ENCODE data around the gene PRPS2.
A peak's percentile ranks its signal among the peaks of the same experiment; 100 is the strongest.

- peak; percentile 34 for TF ChIP-seq CTCF (IDR thresholded peaks at IDR 0.05; ENCODE audit: borderline replicate concordance, extremely low read depth, low read length, poor library complexity, severe bottlenecking)
- no peak for TF ChIP-seq EZH2 (IDR thresholded peaks at IDR 0.05; ENCODE audit: borderline replicate concordance, low read depth, low read length, severe bottlenecking)
Measured at GRCh38 chrX:12814420-12814819, 23.2 kb downstream of the PRPS2 start.

All from DND-41 (cell line).